ENCODE data around the gene NDUFS8. TPM values are rescaled to one million over a fixed set of nuclear protein-coding genes. Genes with fewer than 3 reads are reported as not detected.

The NDUFS8 gene
- total and polyA plus RNA-seq, 3 experiments from 2014 or later: 132 to 170 (median 140) TPM

DNA sequence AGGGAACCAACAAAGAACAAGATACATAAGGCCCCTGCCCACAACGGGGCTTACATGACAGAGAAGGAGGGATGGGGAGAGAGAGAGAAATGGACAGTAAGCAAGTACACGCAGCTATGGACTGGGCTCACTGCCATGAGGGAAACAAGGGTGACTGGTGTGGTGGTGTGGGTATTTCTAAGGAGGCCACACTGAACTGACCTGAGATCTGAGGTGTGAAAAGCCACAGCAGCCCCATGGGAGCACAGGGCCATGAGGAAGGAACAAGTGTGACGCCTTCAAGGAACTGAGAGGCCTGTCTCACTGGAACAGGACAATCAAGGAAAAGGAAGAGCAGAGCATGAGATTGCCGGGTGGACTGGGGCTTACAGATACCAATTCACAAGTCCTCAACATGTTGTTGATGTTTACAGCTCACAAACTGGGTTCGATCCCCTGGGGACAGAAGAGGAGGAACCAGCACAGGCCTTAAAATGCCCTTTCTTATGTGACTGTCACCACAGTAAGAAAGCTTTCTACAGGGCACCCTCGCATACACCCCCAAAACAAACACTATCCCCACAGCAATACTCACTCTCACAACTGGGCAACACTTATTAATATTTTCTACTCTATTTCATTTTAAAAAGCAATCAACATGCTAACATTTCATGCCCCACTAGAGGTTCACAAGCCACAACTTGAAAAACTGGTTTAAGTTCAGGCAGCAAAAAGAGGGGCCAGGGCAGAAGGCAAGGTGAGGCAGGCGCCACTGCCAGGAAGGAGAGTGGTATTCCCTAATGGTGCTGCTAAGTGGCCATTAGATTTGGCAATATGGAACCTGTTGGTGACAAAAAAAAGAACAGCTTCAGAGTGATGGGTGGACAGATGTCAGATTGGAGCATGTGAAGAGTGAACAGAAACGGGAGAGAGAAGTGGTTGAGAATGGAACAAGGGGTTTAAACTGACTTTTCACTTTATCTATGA, 47.4 kb downstream of the NDUFS8 start:
- Mint-ChIP-seq H3K27me3 (no peaks in the 10 kb centered on the region), H3K27ac (peak overlapping the region in 4 of 8 donors; percentile 7 to 70 (median 18)), H3K4me3 (no peak overlapping the region), H3K9me3 (no peaks in the 10 kb centered on the region), H3K36me3 (peaks cover 0 to 1% (median 0%) of the 10 kb centered on the region in 3 donors), H3K4me1 (no peaks in the 10 kb centered on the region)
- H3K4me1 ChIP-seq (ENCODE audit: insufficient read depth, low read length): no peaks in the 10 kb centered on the region
- H3K4me3 ChIP-seq (ENCODE audit: low read length): no peak overlapping the region
- H3K36me3 ChIP-seq (ENCODE audit: insufficient read depth, low read length): no peaks in the 10 kb centered on the region
- H3K27ac ChIP-seq (ENCODE audit: low read depth, low read length): no peak overlapping the region
- ChIA-PET CTCF (no interaction called here), POLR2A (interaction anchor here (0.6 kb wide), 1 partner anchor 110 kb away, joined by 5 read pairs; no protein-coding TSS in a partner anchor)
- H3K9me3 ChIP-seq (ENCODE audit: low read length): no peaks in the 10 kb centered on the region
- no peak for DNase-seq
- no peaks in the 10 kb centered on the region for H3K27me3 ChIP-seq (ENCODE audit: insufficient read depth, low read length, poor library complexity, severe bottlenecking)

- Mint-ChIP-seq H3K27me3 (no peaks in the 10 kb centered on the region), H3K4me1 (no peaks in the 10 kb centered on the region), H3K27ac (no peak overlapping the region), H3K36me3 (peaks cover 0 to 1% (median 0%) of the 10 kb centered on the region in 3 donors), H3K4me3 (no peak overlapping the region), H3K9me3 (no peaks in the 10 kb centered on the region)
- Histone ChIP-seq H3K4me3 (ENCODE audit: low read length) (no peak overlapping the region), H3K9me3 (ENCODE audit: low read length) (no peaks in the 10 kb centered on the region), H3K27me3 (ENCODE audit: insufficient read depth, low read length, poor library complexity, severe bottlenecking) (no peaks in the 10 kb centered on the region), H3K36me3 (ENCODE audit: insufficient read depth, low read length) (no peaks in the 10 kb centered on the region), H3K27ac (ENCODE audit: low read depth, low read length) (no peak overlapping the region), H3K4me1 (ENCODE audit: insufficient read depth, low read length) (no peaks in the 10 kb centered on the region)
- POLR2A ChIA-PET: no interaction called here
- no peak for DNase-seq
- CTCF ChIA-PET: no interaction called here
Observed at GRCh38 chr11:68080860-68081259, 50.4 kb downstream of the NDUFS8 start.

DNA sequence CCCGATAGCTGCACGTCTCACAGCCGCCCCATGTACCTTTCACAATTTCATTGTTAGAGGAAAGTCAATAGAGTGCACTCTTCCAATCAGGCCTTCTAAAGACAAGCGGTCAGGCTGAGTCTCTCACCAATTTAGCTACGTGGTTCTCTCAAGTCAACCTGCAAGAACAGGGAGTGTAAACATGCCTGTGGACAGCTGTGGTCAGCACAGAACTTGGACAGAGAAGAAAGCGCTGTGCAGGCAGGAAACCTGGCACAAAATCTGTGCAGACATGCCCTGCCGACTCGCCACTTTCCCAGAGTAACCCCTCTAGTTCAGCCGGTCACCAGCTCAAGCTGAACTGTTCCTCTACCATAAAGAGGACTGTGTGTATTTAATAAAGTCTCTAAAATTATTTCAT, 51.2 kb downstream of the NDUFS8 start:
- ChIA-PET CTCF (no interaction called here), POLR2A (no interaction called here)
- Mint-ChIP-seq H3K4me1 (no peaks in the 10 kb centered on the region), H3K27me3 (no peaks in the 10 kb centered on the region), H3K9me3 (no peaks in the 10 kb centered on the region), H3K36me3 (peaks cover 0 to 1% (median 0%) of the 10 kb centered on the region in 3 donors), H3K4me3 (no peak overlapping the region), H3K27ac (no peak overlapping the region)
- H3K4me3 ChIP-seq (ENCODE audit: low read length): no peak overlapping the region
- H3K27me3 ChIP-seq (ENCODE audit: insufficient read depth, low read length, poor library complexity, severe bottlenecking): no peaks in the 10 kb centered on the region
- H3K36me3 ChIP-seq (ENCODE audit: insufficient read depth, low read length): no peaks in the 10 kb centered on the region
- no peak overlapping the region for H3K27ac ChIP-seq (ENCODE audit: low read depth, low read length)
- H3K9me3 ChIP-seq (ENCODE audit: low read length): no peaks in the 10 kb centered on the region
- no peak for DNase-seq
- no peaks in the 10 kb centered on the region for H3K4me1 ChIP-seq (ENCODE audit: insufficient read depth, low read length)

DNA sequence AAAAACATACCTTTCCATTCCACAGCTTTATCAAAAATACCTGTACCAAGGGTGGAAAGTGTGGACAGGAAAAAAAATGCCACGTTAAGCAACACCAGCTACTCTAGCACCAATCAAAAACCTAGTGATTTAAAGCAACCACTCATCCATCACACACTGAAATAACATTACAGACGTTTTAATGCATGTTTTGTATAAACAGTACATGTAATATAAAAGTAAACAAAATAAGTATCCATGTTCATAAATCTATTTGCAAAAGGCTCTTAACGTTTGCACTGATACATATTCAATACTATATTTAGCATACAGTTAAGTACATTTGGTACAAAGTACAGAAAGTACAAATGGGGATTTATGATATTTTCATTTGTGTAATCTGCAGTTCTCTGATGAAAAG, 52.0 kb downstream of the NDUFS8 start:
- ChIA-PET POLR2A (no interaction called here), CTCF (no interaction called here)
- H3K9me3 ChIP-seq (ENCODE audit: low read length): no peaks in the 10 kb centered on the region

DNA sequence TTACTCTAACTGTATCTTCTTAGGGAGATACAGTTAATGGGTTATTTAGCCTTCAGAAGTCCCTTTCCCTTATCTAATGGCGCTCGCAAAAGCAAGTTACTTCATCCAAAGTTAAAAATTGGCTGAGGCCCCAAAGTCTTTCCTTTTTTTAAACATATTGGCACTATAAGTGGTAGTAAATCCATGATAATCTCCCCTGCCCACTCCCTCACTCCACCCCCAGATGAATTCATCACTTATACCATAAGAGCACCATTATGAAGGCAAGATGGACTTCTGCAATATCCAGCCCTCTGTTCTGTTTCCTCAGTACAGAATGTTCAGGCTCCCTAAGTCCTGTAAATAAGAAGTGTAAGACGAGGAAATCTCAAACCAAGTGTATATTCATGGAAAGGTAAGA, 53.0 kb downstream of the NDUFS8 start:
- ChIA-PET CTCF (no interaction called here), POLR2A (no interaction called here)
- no peaks in the 10 kb centered on the region for H3K9me3 ChIP-seq (ENCODE audit: low read length)
- Mint-ChIP-seq H3K9me3 (no peaks in the 10 kb centered on the region), H3K4me1 (no peaks in the 10 kb centered on the region), H3K36me3 (peaks cover 0 to 1% (median 0%) of the 10 kb centered on the region in 3 donors), H3K27me3 (no peaks in the 10 kb centered on the region), H3K4me3 (no peak overlapping the region), H3K27ac (no peak overlapping the region)
- no peak for DNase-seq
- H3K4me1 ChIP-seq (ENCODE audit: insufficient read depth, low read length): no peaks in the 10 kb centered on the region
- H3K4me3 ChIP-seq (ENCODE audit: low read length): no peak overlapping the region
- H3K27me3 ChIP-seq (ENCODE audit: insufficient read depth, low read length, poor library complexity, severe bottlenecking): no peaks in the 10 kb centered on the region
- H3K27ac ChIP-seq (ENCODE audit: low read depth, low read length): no peak overlapping the region
- H3K36me3 ChIP-seq (ENCODE audit: insufficient read depth, low read length): no peaks in the 10 kb centered on the region

More for the DNA sequence above, 52.0 kb downstream of the NDUFS8 start:
- Histone ChIP-seq H3K27ac (ENCODE audit: low read depth, low read length) (no peak overlapping the region), H3K27me3 (ENCODE audit: insufficient read depth, low read length, poor library complexity, severe bottlenecking) (no peaks in the 10 kb centered on the region), H3K4me3 (ENCODE audit: low read length) (no peak overlapping the region), H3K4me1 (ENCODE audit: insufficient read depth, low read length) (no peaks in the 10 kb centered on the region), H3K36me3 (ENCODE audit: insufficient read depth, low read length) (no peaks in the 10 kb centered on the region)
- Mint-ChIP-seq H3K27ac (peak overlapping the region in 1 of 8 donors; percentile 15), H3K9me3 (no peaks in the 10 kb centered on the region), H3K36me3 (peaks cover 0 to 1% (median 0%) of the 10 kb centered on the region in 3 donors), H3K27me3 (no peaks in the 10 kb centered on the region), H3K4me3 (no peak overlapping the region), H3K4me1 (no peaks in the 10 kb centered on the region)
- no peak for DNase-seq

Other genes with a start within 250 kb of the NDUFS8 start
- 10 to 100 TPM in 1 of 2 experiments, 1 to 10 TPM in 1; 9.8 to 11.1 TPM for gene UNC93B1, start 26.6 kb upstream of the NDUFS8 start, total RNA-seq
- 26.5 TPM for gene UNC93B1, start 26.6 kb upstream of the NDUFS8 start, polyA plus RNA-seq
- gene ALDH3B1, start 20.4 kb upstream of the NDUFS8 start, total RNA-seq: under 1 TPM; 0.20 to 0.33 TPM
- 0.12 TPM for gene ALDH3B1, start 20.4 kb upstream of the NDUFS8 start, polyA plus RNA-seq
- gene TCIRG1, start 8.3 kb downstream of the NDUFS8 start, total RNA-seq: 100 to 1,000 TPM; 108 to 126 TPM
- 48.1 TPM for gene TCIRG1, start 8.3 kb downstream of the NDUFS8 start, polyA plus RNA-seq
- gene CHKA, start 90.7 kb downstream of the NDUFS8 start, total RNA-seq: 10 to 100 TPM; 11.6 to 14.0 TPM
- 3.1 TPM for gene CHKA, start 90.7 kb downstream of the NDUFS8 start, polyA plus RNA-seq
- gene KMT5B, start 182.6 kb downstream of the NDUFS8 start, total RNA-seq: 10 to 100 TPM; 21.9 to 22.6 TPM
- 49.1 TPM for gene KMT5B, start 182.6 kb downstream of the NDUFS8 start, polyA plus RNA-seq
- gene C11orf24, start 241.3 kb downstream of the NDUFS8 start, total RNA-seq: 10 to 100 TPM; 46.9 to 49.8 TPM
- 15.7 TPM for gene C11orf24, start 241.3 kb downstream of the NDUFS8 start, polyA plus RNA-seq

All from CD8-positive, alpha-beta memory T cell (primary cell).